CD4-positive, alpha-beta T cell (primary cell): ENCODE data around the gene MTUS2. TPM values are rescaled to one million over a fixed set of nuclear protein-coding genes. Genes with fewer than 3 reads are reported as not detected.

ENCODE experiments used
- ATAC-seq: fragments of 200-7000 bp; cut with Tn5 transposase; one replicate; pipeline ENCODE4 v1.10.0; 2022; ENCODE audit warnings: mild to moderate bottlenecking; ENCODE audit not compliant: poor library complexity
- CTCF ChIA-PET: fragments of 350-600 bp; sonication (Branson Sonifier 250); formaldehyde crosslinking; loops from one replicate; lab custom pipeline; 2021; ENCODE audit warnings: antibody characterized with exemption, inconsistent platforms; lab: Charles Lee
- POLR2A ChIA-PET: fragments of 350-600 bp; sonication (Branson Sonifier 250); formaldehyde crosslinking; loops from one replicate; lab custom pipeline; 2021; ENCODE audit warnings: antibody characterized with exemption, inconsistent platforms; lab: Charles Lee
- DNase-seq, 14 experiments: peaks; one replicate each; pipeline ENCODE4 v3.0.0-alpha.2; 2013 to 2020; ENCODE audit warnings: mixed read lengths in 2 of 14
- H3K27ac ChIP-seq, 2 donors: one replicate each; pipeline versions ENCODE4 v1.5.1 to v1.7.0; 2013; ENCODE audit warnings: low read length in 2 of 2, low read depth in 1 of 2, mild to moderate bottlenecking in 1 of 2
- H3K27me3 ChIP-seq, 2 experiments: 1 replicate in 1 of 2; 2 replicates in 1 of 2; pipeline versions ENCODE4 v1.6.1 to v1.7.0; 2013; ENCODE audit warnings: low read length in 2 of 2, control low read depth in 1 of 2, mild to moderate bottlenecking in 1 of 2, moderate library complexity in 1 of 2; ENCODE audit not compliant: insufficient read depth in 2 of 2, control insufficient read depth in 1 of 2
- H3K36me3 ChIP-seq: one replicate; pipeline ENCODE4 v1.6.1; 2013; ENCODE audit warnings: low read length, control low read depth; ENCODE audit not compliant: insufficient read depth
- H3K4me1 ChIP-seq: one replicate; pipeline ENCODE4 v1.6.1; 2013; ENCODE audit warnings: low read length, control low read depth; ENCODE audit not compliant: insufficient read depth
- H3K4me3 ChIP-seq: one replicate; pipeline ENCODE4 v1.5.1; 2013; ENCODE audit warnings: mild to moderate bottlenecking, low read length, moderate library complexity
- H3K9me3 ChIP-seq, 2 experiments: 1 replicate in 1 of 2; 2 replicates in 1 of 2; pipeline versions ENCODE4 v1.6.1 to v1.7.0; 2013; ENCODE audit warnings: low read length in 2 of 2, mild to moderate bottlenecking in 2 of 2, control low read depth in 1 of 2, moderate library complexity in 1 of 2; ENCODE audit not compliant: control insufficient read depth in 1 of 2, insufficient read depth in 1 of 2
- H3K27ac Mint-ChIP-seq: one replicate; pipeline ENCODE4 v1.8.0; 2020; ENCODE audit warnings: mixed read lengths
- H3K27me3 Mint-ChIP-seq: one replicate; pipeline ENCODE4 v1.8.0; 2021; ENCODE audit warnings: mixed read lengths
- H3K36me3 Mint-ChIP-seq: one replicate; pipeline ENCODE4 v1.8.0; 2021; ENCODE audit warnings: low read depth, mixed read lengths
- H3K4me1 Mint-ChIP-seq: one replicate; pipeline ENCODE4 v1.8.0; 2021; ENCODE audit warnings: low read depth, mixed read lengths
- H3K4me3 Mint-ChIP-seq: one replicate; pipeline ENCODE4 v1.8.0; 2020; ENCODE audit warnings: mild to moderate bottlenecking, mixed read lengths
- H3K9me3 Mint-ChIP-seq: one replicate; pipeline ENCODE4 v1.8.0; 2020; ENCODE audit warnings: mixed read lengths
- intact Hi-C, 2 experiments: fragments of 100-400 bp; cut with DNase I in 1 of 2; cut with micrococcal nuclease in 1 of 2; formaldehyde crosslinking; loops; one replicate each; pipeline versions ENCODE4 v1.15.1 to v1.9.0; 2023 to 2025; cut with DNase I, micrococcal nuclease
- polyA plus RNA-seq, 2 donors: library from polyadenylated mRNA; unstranded; fragments of 120-200 nt; gene quantifications; one replicate each; pipeline ENCODE4 v1.2.1, GENCODE V29; 2013
- total RNA-seq, 174 experiments: library from RNA in 2 of 174; stranded (reverse) in 2 of 174; gene quantifications; one replicate each; pipeline ENCODE4 v1.2.3 and lab custom pipeline; 2021 to 2026
- TF ChIP-seq, protein P1 (sequence below): fragments of 200-600 bp; IDR thresholded peaks from one replicate; pipeline ENCODE4 v1.8.0; 2022; ENCODE audit warnings: antibody characterized with exemption, mild to moderate bottlenecking

Gene MTUS2
- total RNA-seq (under 1 TPM; 0.38 to 0.81 TPM), total RNA-seq (lab: John Stamatoyannopoulos, UW) (0 to 1.5 (median 0.11) reads per million in 172 experiments)
- 0.35 TPM for polyA plus RNA-seq (2013, experiment 1 of 2)
- 0.83 TPM for polyA plus RNA-seq (2013, experiment 2 of 2)

DNA sequence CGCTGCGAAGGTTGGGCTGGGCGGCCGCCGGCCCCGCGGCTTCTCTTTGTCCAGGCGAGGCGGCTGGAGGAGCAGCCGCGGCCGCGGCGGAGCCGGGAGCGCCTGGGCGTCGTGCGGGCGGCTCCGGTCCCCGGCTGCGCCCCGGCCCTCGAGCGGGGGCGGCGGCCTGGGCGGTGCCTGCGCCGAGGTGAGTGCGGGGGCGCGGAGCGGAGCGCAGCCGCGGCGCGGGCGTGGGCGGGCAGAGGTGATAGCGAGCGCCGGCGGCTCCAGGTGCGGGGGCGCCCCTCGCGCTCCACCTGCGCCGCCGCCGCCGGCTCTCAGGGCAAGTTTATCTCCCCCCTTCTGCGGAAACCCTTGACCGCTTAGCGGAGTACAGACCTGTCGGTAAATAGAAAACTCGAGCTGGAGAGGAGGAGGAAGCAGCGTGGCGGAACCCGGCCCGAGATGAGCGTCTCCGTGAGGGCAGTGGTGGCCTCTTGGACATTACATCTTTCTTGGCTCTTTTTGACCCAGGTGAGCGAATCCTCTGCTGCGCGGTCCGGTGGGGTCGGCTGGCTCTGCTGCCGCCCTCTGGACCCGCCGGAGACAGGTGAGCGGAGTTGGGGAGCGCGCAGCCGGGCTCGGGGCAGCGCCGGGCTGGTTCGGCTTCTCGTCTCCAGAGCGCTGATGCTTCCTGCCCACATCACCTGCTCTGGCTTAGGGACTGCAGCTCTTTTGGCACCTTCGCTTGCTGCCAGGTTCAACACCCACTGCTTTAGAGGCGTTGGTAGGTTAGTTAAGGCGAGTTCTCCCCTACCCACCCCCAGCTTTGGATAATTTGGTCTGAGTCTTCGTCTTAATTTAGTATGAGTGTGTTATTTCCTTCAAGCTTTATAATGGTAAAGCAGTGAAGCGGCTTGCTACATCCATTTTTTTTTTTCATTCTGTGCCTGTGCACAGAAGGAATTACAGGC, at the start of gene MTUS2:
TSS of gene MTUS2 (plus strand) at position 241 of the 953 bp plus-strand sequence.
- H3K4me1 ChIP-seq, result peaks cover 11% of the 10 kb centered on the region
- peaks cover 20 to 48% of the 10 kb centered on the region in 2 experiments for H3K27me3 ChIP-seq
- peaks cover 6 to 11% of the 10 kb centered on the region in 2 experiments for H3K9me3 ChIP-seq
- no peaks in the 10 kb centered on the region for H3K36me3 Mint-ChIP-seq
- intact Hi-C loops, result no loop called here
- ATAC-seq (peak; percentile 34), DNase-seq (peak in 3 of 14 experiments; percentile 3 to 31 (median 20))
- peaks cover 4% of the 10 kb centered on the region for H3K4me1 Mint-ChIP-seq
- ChIA-PET POLR2A (no interaction called here), CTCF (no interaction called here)
- no peaks in the 10 kb centered on the region for H3K36me3 ChIP-seq
- no peak within 1 kb of the TSS for H3K27ac ChIP-seq
- H3K4me3 Mint-ChIP-seq, result peak within 1 kb of the TSS; percentile 75
- H3K27me3 Mint-ChIP-seq, result peaks cover 72% of the 10 kb centered on the region
- H3K4me3 ChIP-seq, result peak within 1 kb of the TSS; percentile 48
- H3K9me3 Mint-ChIP-seq, result peaks cover 2% of the 10 kb centered on the region
- H3K27ac Mint-ChIP-seq, result no peak within 1 kb of the TSS
- TF ChIP-seq, protein P1, sequence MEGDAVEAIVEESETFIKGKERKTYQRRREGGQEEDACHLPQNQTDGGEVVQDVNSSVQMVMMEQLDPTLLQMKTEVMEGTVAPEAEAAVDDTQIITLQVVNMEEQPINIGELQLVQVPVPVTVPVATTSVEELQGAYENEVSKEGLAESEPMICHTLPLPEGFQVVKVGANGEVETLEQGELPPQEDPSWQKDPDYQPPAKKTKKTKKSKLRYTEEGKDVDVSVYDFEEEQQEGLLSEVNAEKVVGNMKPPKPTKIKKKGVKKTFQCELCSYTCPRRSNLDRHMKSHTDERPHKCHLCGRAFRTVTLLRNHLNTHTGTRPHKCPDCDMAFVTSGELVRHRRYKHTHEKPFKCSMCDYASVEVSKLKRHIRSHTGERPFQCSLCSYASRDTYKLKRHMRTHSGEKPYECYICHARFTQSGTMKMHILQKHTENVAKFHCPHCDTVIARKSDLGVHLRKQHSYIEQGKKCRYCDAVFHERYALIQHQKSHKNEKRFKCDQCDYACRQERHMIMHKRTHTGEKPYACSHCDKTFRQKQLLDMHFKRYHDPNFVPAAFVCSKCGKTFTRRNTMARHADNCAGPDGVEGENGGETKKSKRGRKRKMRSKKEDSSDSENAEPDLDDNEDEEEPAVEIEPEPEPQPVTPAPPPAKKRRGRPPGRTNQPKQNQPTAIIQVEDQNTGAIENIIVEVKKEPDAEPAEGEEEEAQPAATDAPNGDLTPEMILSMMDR, result no peak

DNA sequence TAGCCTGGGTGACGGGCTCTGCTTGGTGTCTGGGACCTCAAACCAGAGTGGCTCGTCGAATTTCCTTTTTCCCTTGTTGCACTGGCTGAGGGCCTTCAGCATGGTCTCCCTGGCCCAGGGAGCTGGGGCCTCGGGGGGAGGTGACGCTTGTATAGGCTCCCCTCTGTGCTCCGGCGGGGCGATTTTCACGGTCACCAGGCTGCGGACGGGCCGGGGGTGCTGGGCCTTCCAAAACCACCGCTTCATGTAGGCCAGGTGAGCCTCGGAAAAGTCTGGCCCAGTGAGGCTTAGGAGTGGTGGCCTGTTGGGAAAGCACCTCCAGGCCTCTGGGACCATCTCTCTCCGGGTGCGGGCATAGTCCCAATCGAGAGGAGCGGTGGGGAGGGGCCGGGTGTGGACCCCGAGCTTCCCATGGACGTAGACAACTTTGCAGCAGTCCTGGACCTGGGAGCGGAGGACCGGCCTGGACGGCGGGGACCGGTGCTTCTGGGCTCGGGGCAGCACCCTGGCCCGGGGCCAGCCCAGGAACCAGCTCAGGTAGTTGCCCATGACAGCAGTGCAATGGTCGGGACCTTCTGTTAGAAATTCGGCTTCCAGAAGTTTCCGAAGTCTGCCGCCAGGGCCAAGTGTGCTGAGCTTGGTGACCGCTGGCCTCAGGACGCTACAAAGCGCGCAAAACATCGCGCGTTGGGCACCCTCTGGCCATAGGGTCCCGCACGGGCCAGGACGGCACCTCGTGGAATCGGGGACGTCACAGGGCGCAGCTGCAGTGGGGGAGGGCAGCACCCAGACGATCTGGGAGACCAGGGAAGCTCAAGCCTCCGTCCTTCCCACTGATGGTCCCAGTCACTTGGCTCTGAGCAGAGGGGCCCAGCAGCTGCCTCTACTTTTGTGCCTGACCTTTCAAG, 41.6 kb upstream of the MTUS2 start:
- H3K4me1 ChIP-seq, result no peaks in the 10 kb centered on the region
- no peak overlapping the region for H3K27ac ChIP-seq
- H3K36me3 ChIP-seq, result no peaks in the 10 kb centered on the region
- H3K9me3 ChIP-seq, result peaks cover 0 to 23% of the 10 kb centered on the region in 2 experiments
- H3K27me3 Mint-ChIP-seq, result peaks cover 37% of the 10 kb centered on the region
- ATAC-seq (no peak), DNase-seq (no peak)
- ChIA-PET CTCF (no interaction called here), POLR2A (no interaction called here)
- H3K27ac Mint-ChIP-seq, result no peak overlapping the region
- intact Hi-C loops, result no loop called here
- peaks cover 0 to 8% of the 10 kb centered on the region in 2 experiments for H3K27me3 ChIP-seq
- TF ChIP-seq, protein P1, result no peak
- peaks cover 3% of the 10 kb centered on the region for H3K9me3 Mint-ChIP-seq
- no peaks in the 10 kb centered on the region for H3K4me1 Mint-ChIP-seq
- no peak overlapping the region for H3K4me3 Mint-ChIP-seq
- H3K36me3 Mint-ChIP-seq, result no peaks in the 10 kb centered on the region
- no peak overlapping the region for H3K4me3 ChIP-seq

DNA sequence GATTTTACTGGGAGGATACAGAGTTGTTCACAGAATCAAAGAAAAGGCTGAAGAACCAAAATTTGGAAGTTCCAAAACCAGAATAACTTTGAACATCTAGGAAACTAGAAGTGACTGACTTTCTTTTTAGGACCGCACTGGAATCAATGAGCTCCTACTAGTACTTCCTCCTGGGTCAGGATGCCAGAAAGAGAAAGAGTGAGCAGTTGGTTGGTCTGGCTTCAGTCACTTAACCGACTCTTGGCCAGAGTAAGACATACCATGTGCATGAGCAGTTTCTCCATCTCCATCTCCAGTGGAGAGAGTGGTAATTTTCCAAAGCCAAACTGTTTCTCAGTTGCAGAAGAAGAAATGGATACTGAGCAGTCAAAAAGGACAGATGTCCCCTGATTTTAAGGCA, 27.1 kb upstream of the MTUS2 start:
- H3K27me3 Mint-ChIP-seq, result peaks cover 52% of the 10 kb centered on the region

More for the DNA sequence above, 27.1 kb upstream of the MTUS2 start:
- TF ChIP-seq, protein P1, result no peak
- Mint-ChIP-seq H3K36me3 (no peaks in the 10 kb centered on the region), H3K4me1 (no peaks in the 10 kb centered on the region), H3K4me3 (no peak overlapping the region), H3K9me3 (no peaks in the 10 kb centered on the region), H3K27ac (no peak overlapping the region)
- Histone ChIP-seq H3K36me3 (no peaks in the 10 kb centered on the region), H3K27me3 (peaks cover 5 to 10% of the 10 kb centered on the region in 2 experiments), H3K4me1 (peaks cover 4% of the 10 kb centered on the region), H3K9me3 (no peaks in the 10 kb centered on the region), H3K27ac (no peak overlapping the region), H3K4me3 (no peak overlapping the region)
- ChIA-PET CTCF (no interaction called here), POLR2A (no interaction called here)
- intact Hi-C loops, result loop anchor here in 1 of 2 experiments (10.0 kb wide), 1 partner anchor 728 kb away; no protein-coding TSS in a partner anchor
- ATAC-seq (no peak), DNase-seq (no peak)
